Metanephros (tissue), 2 donors: Measurements from ENCODE around the gene ERBB2. TPM values are rescaled to one million over a fixed set of nuclear protein-coding genes. Genes with fewer than 3 reads are reported as not detected.

Experiments
- small RNA-seq: library from RNA; depleted of rRNA; stranded (forward); fragments of <200 nt; gene quantifications from one replicate; pipeline ENCODE3, GENCODE V24; 2014; ENCODE audit warnings: low replicate concordance
- total RNA-seq: library from RNA; depleted of rRNA; stranded (reverse); fragments of >200 nt; gene quantifications from one replicate; pipeline ENCODE4 v1.2.3, GENCODE V29; 2014

Gene ERBB2
- 237 TPM for total RNA-seq

DNA sequence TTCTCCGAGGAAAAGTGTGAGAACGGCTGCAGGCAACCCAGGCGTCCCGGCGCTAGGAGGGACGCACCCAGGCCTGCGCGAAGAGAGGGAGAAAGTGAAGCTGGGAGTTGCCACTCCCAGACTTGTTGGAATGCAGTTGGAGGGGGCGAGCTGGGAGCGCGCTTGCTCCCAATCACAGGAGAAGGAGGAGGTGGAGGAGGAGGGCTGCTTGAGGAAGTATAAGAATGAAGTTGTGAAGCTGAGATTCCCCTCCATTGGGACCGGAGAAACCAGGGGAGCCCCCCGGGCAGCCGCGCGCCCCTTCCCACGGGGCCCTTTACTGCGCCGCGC is at the start of gene ERBB2:
Gene ERBB2 (plus strand): TSS at position 247 of the 330 bp plus-strand sequence. CDS start 175 bp downstream, outside the sequence.

DNA sequence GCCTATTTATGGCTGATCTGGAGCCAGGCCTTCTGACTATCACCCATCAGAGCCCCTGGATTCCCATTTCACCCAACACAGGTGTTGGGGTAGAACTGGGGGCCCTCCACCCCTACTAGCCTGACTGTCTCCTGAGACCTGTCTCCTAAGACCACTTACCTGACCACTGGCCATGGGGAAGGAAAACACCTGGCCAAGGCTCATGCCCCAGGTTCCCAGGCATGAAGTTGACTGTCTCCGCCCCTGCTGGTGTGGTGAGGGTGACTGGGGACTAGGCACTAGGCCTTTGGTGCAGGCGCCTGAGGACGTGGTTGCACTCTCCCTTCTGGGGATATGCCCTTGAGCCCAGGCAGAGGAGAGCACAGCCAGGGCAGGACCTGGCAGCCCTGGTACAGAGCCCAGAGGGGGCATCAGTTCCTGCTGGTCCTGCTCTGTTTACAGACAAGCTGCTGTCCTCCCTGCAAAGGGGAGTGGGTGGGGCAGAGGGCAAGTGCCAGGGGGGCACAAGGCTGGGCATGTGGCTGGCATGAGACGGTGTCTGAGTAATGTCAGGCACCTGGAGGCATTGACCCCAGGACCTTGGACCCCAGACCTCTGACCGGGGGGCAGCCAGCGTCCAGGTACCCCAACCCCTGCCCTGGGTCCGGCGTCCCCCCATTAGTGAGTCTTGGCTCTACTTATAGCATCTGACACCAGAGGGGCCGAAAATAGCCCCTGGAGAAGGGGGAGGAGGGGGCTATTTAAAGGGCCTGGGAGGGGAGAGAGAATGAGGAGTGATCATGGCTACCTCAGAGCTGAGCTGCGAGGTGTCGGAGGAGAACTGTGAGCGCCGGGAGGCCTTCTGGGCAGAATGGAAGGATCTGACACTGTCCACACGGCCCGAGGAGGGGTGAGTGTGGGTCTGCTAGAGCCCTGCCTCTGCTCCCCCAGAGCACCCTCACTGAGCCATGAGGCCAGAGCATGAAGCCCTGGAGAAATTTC is 35.0 kb upstream of the ERBB2 start, which contains the start of gene TCAP:
Gene TCAP (plus strand): TSS at position 769 of the 981 bp plus-strand sequence. CDS start 11 bp downstream, at position 780.

DNA sequence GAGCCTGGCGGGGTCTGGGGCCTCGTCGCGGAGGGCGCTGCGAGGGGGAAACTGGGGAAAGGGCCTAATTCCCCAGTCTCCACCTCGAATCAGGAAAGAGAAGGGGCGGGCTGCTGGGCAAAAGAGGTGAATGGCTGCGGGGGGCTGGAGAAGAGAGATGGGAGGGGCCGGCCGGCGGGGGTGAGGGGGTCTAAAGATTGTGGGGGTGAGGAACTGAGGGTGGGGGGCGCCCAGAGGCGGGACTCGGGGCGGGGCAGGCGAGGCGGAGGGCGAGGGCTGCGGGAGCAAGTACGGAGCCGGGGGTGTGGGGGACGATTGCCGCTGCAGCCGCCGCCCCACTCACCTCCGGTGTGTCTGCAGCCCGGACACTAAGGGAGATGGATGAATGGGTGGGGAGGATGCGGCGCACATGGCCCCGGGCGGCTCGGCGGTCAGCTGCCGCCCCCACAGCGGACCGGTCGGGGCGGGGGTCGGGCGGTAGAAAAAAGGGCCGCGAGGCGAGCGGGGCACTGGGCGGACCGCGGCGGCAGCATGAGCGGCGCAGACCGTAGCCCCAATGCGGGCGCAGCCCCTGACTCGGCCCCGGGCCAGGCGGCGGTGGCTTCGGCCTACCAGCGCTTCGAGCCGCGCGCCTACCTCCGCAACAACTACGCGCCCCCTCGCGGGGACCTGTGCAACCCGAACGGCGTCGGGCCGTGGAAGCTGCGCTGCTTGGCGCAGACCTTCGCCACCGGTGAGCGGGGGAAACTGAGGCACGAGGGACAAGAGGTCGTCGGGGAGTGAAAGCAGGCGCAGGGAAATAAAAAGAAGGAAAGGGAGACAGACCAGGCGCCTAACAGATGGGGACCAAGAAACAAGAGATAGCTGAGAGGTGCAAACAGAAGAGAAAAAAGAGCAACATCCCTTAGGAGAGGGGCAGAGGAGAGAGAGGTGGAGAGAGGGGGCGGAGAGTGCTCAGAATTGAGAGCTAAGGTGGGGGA is 31.6 kb upstream of the ERBB2 start, which contains the start of gene PNMT:
Gene PNMT (plus strand): TSS at position 509 of the 980 bp plus-strand sequence. CDS start 23 bp downstream, at position 532.

DNA sequence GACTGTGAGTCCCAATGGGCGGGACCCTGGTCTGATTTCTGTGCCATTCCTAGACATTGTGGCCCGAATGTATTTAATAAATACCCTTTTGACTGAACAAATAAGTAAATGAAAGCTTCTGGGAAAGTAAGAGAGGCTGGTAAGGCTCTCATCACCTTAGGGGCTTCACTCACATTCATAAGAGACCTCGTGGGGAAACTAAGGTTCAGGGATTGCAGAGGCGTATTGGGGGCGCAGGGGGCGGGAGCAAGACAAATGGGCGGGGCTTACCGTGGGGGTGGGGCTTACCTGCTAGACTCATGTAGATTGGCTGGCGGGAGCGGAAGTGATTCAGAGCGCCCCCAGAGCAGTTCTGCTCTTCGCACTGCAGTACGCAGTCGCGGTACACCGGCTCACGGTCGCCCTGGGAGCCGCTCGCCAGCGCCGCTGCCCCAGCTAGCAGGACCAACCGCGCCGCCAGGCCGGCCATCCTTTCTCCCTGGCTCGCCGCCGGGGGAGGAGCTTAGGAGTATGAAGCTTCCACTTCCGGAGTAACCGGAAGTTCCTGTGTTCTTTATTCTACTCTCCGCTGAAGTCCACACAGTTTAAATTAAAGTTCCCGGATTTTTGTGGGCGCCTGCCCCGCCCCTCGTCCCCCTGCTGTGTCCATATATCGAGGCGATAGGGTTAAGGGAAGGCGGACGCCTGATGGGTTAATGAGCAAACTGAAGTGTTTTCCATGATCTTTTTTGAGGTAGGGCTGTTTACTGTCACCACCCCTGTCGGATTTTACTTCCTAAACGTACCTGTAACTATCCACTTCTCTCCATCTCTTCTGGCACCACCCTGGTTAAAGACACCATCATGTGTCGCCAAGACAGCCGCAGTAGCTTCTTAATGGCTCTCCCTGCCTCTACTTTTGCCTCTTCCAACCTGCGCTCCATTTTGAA is 12.1 kb upstream of the ERBB2 start, which contains the start of gene PGAP3:
Gene PGAP3 (minus strand): TSS at position 512 of the 929 bp plus-strand sequence. CDS start 43 bp downstream, at position 469.

DNA sequence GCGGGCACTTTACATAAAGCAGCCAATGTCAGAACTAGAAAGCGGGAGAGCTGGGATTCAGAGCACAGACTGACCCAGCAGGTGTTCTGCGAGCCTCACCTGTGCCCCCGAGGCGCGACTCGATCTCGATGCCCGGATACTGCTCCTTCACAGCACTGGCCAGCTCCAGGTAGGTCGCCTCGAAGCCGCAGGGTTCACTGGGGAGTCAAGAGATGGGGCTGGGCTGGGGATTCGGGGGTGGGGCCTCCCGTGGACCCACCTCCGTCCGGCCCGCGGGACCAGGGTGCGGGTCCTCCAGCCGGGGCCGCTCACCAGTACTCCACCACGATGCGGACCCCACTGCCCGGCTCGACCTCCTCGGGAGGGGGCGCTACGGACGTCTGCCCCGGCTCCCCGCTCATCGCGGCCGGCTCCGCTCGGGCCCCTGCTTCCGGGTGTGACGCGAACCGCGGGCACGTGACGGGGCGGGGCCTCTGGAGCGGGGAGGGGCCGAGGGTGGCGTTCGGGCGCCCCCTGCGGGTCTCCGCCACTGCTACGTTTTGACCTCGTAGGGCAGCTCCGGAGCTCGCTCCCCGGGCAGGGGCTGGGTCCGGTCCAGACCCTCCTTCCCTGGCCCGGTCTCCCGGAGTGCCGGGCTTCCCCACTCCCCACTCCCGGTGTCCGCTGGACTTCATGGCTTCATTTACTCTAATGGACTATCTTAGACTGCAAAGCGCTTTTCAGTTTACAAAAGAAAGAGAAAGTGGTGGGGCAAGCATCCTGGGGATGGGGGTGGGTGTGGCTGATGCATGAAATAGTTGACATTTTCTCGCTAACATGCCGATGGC is 30.4 kb downstream of the ERBB2 start, which contains the start of gene MIEN1:
Gene MIEN1 (minus strand): TSS at position 438 of the 827 bp plus-strand sequence. CDS start 37 bp downstream, at position 401.

DNA sequence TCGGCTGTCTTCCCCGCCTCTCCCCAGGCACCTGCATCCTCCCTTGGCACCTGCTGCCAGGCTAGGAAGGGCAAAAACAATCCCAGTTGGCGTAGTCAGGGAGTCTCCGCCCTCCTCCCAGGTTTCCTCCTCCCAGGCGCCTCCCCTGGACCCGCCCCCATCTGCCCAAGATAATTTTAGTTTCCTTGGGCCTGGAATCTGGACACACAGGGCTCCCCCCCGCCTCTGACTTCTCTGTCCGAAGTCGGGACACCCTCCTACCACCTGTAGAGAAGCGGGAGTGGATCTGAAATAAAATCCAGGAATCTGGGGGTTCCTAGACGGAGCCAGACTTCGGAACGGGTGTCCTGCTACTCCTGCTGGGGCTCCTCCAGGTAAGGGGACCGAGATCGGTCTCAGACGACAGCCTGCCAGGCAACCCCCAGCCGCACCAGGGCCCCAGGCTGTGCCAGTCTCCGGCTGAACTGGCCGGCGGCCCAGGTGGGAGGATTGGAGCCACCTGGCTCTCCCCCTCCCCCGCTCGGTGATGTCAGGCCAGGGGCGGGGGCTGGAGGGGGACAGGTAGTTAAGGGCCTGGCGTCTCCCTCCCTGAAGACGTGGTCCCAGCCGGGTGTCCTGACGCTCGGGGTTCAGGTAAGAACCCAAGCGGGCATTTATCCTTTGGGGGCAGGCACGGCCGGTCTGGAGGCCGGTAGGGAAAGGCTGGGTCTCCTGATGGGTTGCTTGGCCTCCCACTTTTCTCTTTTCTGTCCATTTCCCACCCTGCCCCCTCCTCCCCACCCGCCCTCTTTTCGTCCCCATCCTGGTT is 38.1 kb downstream of the ERBB2 start, which contains the start of gene GRB7:
Gene GRB7 (plus strand): TSS at position 179 of the 808 bp plus-strand sequence. CDS start 4,364 bp downstream, outside the sequence.

Small RNAs within 50 kb of the gene (small RNA-seq; reads per million reads assigned to genes)
- gene MIR4728, result 0.14 reads per million

Other genes with a start within 250 kb of the ERBB2 start
- 28.2 TPM for gene MED1, start 248.8 kb upstream of the ERBB2 start, total RNA-seq
- gene CDK12, start 238.6 kb upstream of the ERBB2 start, total RNA-seq, result 47.6 TPM
- gene NEUROD2, start 92.1 kb upstream of the ERBB2 start, total RNA-seq, result not detected
- 6.1 TPM for gene PPP1R1B, start 73.1 kb upstream of the ERBB2 start, total RNA-seq
- gene STARD3, start 62.9 kb upstream of the ERBB2 start, total RNA-seq, result 53.9 TPM
- gene TCAP, start 34.7 kb upstream of the ERBB2 start, total RNA-seq, result 70.2 TPM
- 3.7 TPM for gene PNMT, start 31.6 kb upstream of the ERBB2 start, total RNA-seq
- gene PGAP3, start 12.0 kb upstream of the ERBB2 start, total RNA-seq, result 27.8 TPM
- 12.8 TPM for gene MIEN1, start 30.5 kb downstream of the ERBB2 start, total RNA-seq
- gene GRB7, start 37.9 kb downstream of the ERBB2 start, total RNA-seq, result 35.7 TPM
- 0.76 TPM for gene IKZF3, start 164.2 kb downstream of the ERBB2 start, total RNA-seq
- gene ZPBP2, start 168.1 kb downstream of the ERBB2 start, total RNA-seq, result not detected
- gene GSDMB, start 218.6 kb downstream of the ERBB2 start, total RNA-seq, result 12.4 TPM
- gene ORMDL3, start 227.5 kb downstream of the ERBB2 start, total RNA-seq, result 70.4 TPM
- gene LRRC3C, start 227.7 kb downstream of the ERBB2 start, total RNA-seq, result not detected